ENCODE data around the gene TNFRSF6B. TPM values are rescaled to one million over a fixed set of nuclear protein-coding genes. Genes with fewer than 3 reads are reported as not detected.
"Not testable (repeated sequence)": the region's sequence is repeated elsewhere in the genome, so short reads cannot be mapped to it uniquely, and the experiment has no call there.

TNFRSF6B gene
- total RNA-seq, 1 donor, result 0.54 TPM

DNA sequence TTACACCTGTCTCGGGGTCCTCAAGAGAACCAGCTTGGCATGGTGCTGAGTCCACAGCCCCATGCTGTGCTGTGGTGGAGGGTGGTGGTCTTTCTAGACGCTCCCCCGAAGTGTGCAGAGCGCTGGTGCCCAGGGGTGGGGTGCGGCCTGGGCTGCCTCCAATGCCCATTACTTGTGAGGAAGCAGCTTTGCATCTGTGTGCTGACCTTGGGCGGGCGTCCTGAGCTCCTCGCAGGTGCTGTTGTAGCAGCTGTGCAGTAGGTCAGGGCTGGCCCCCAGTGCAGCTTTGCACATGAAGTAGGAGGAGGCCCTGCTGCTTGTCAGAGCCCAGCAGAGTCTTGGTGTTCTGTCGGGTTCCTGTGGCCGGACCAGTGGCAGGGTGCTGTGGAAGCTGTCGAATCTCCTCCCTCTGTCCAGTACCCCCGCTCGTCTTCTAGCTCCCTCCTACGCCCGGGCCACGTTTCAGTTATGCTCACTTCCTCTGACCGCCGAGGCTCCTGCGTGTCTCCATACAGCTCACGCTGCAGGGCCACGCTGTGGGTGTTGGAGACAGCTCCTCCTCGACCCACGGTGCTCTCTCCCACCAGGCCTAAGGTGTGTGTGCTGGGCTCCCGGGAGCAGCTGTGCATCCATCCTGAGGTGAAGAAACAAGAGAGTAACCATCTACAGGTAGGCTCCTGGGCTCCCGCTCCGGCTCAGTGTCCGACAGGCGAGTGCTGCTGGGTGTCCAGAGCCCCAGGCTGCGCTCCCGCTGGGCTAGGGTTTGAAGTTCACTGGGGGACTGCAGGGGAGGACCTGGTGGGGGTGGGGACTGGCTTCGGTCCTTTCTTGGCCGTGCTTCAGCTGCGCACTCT lies 34.3 kb upstream of the TNFRSF6B start:
- DNase-seq (ENCODE audit: low read depth in 2 of 3, low spot score in 2 of 3), result no peak

DNA sequence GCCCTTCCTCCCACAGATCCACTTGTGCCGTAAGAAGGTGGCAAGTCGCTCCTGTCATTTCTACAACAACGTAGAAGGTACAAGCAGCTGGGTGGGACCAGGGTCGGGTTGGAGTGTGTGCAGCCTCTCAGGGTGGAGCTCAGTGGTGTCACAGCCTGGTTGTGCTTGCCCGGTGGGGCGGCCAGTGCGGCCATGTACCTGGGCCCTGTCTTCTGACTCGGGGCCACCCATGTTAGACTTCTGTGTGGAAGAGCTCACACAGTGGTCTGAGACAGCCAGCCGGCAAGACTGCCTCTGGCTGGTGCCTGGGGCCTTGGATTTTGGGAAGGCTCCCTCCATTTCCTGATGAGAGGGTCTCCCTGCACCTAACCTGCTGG lies 33.7 kb upstream of the TNFRSF6B start:
- DNase-seq (ENCODE audit: low read depth in 2 of 3, low spot score in 2 of 3), result no peak

DNA sequence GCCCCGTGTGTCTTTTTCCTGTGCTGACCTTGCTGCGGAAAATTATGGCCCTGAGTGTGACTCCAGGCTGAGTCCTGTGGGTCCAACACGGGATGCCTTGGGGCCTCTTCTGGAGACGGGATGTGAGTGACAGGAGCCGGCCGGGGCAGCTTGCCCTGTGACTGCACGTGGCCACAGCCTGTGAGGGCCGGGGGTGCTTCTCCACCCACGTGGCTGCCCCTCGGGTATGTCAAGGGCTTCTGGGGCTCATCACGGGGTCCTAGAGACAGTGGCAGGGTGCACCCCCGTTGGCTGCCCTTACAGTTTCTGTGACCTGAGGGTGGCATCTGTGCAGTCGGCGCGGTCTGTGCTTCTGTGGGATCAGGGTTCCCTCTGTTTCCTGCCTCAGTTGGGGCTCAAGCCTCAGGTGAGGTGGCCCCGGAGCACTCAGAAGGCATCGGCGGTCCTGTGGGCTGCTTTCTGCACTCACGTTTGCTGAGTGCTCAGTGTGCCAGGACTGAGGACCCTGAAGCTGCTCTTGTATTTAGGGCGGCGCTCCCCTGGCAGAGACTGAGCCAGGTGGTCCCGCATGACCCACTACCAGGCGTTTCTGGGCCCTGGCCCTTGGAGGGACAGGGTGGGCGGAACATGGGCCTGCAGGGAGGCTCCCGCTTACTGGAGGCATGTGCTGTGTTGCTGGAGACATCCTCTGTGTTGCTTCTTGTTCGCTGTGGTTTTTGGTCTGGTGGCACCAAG lies 33.0 kb upstream of the TNFRSF6B start:
- no peak for DNase-seq (ENCODE audit: low read depth in 2 of 3, low spot score in 2 of 3)

DNA sequence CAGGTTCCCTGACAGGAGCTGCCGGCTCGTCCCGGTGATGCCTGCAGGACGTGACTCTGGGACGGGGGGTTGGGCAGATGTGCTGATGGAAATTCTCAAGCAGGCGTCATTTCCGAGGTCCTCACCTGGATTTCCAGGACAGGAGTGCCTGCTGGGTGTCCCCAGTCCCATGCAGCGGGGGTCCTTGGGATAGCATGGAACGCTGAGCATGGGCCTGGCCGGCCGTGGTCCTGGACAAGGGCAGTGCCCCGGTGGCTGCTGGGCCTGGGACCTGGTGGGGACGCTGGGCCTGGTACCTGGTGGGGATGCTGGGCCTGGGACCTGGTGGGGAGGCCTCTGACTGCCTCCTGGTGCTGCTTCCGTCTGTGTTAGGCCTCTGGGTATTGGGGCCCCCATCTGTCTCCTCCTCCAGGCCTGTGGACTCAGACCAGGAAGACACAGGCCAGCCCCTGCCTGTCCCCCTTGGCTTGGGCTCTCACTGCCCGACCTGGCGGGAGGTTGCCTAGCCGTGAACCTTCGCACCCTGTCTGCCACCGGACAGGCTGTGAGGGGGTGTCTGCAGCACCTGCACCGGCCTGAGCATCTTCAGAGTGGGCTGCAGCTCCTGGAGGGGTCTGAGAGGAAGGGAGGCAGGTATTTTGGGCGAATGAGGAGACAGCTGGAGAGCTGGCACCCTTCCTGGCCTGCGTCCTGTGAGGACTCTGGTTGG lies 32.2 kb upstream of the TNFRSF6B start:
- DNase-seq (ENCODE audit: low read depth in 2 of 3, low spot score in 2 of 3), result no peak

DNA sequence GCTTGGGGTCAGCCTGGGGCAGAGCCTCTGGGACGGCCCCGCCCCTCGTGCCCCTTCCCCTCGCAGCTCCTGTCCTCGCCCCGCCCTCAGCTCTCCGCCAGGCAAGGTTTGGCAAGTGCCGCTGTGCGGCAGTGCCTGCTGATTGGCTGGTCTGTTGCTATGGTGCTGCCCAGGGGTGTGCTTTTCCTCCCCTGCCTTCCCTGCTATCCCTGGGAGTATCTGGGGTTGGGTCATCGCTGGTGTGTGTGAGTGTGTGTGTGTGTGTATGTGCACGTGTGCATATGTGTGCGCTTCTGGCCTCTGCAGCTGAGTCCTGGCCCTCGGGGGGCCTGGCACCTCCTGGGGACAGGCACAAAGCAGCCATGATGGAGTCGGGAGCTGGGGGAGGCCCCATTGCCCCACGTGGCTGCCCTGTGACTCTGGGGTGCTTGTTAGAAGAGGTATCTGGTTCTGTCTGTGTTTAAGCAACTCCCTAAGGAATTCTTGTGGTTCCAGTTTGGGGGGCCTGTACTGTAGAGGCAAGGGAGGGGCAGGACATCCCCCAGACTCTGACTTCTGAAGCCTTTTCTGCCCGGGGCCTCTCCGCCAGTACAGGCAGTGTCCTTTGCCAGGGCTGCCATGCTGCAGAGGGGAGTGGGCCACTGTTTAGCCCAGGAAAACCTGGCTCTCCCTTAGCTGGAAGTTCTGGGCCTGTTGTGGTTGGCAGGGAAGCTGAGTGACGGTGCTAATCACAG lies 31.4 kb upstream of the TNFRSF6B start:
- DNase-seq (ENCODE audit: low read depth in 2 of 3, low spot score in 2 of 3), result no peak

DNA sequence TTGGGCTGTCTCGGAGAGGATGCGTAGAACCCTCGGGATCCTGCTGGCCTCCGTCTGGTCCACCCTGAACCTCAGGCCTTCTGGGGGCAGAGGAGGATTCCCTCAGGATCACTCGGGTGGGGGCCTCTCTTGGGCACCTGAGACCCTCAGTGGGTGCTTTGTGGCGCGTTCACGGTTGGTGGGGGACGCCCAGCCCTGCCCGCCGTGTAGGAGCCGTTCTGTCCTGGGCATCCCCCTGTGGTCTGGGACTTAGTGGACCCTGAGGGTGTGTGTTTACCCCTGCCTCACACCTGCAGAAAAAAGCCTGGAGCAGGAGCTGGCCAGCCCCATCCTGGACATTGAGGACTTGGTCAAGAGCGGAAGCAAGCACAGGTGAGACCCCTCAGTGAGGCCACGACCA lies 30.7 kb upstream of the TNFRSF6B start:
- no peak for DNase-seq (ENCODE audit: low read depth in 2 of 3, low spot score in 2 of 3)

DNA sequence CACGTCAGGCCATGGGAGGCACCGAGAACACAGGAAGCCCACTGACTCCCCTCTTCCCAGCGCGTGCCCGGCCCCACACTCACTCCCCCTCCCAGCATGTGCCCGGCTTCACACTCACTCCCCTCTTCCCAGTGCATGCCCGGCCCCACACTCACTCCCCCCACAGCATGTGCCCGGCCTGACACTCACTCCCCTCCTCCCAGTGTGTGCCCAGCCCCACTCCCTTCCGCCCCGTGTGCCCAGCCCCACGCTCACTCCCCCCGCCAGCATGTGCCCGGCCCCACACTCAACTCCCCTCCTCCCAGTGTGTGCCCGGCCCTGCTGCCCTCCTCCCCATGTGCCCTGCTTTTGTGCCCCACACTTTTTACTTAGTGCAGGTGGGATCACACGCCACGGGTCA lies 28.6 kb upstream of the TNFRSF6B start:
- no peak for DNase-seq (ENCODE audit: low read depth in 2 of 3, low spot score in 2 of 3)

DNA sequence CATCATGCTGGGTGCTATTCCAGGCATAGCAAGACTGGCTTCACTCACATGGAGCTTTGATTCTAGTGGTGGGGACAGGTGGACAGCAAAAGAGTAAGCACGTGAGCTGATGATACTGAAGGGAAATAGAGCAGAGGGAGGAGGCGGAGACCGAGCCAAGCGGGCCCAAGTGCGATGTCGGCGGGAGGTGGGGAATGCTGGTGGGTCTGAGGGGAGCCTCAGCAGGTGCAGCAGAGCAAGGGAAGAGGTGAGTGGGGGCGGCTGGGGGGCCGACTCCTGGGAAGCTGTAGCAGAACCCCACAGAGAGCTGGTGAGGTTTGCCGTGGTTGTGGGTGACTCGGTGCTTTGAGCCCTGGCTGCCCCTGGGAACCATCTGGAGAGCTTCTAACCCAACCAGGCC lies 28.1 kb upstream of the TNFRSF6B start:
- no peak for DNase-seq (ENCODE audit: low read depth in 2 of 3, low spot score in 2 of 3)

DNA sequence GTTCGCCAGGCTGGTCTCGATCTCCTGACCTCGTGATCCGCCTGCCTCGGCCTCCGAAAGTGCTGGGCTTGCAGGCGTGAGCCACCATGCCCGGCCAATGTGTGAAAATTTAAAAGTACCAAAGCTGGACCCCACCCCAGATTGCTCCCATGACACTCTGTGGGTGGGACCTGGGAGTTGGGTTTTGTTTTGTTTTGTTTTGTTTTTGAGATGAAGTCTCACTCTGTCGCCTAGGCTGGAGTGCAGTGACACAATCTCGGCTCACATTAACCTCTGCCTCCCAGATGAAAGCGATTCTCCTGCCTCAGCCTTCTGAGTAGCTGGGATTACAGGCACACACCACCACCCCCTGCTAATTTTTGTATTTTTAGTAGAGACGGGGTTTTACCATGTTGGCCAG lies 24.8 kb upstream of the TNFRSF6B start:
- not testable (repeated sequence) for DNase-seq (ENCODE audit: low read depth in 2 of 3, low spot score in 2 of 3)

DNA sequence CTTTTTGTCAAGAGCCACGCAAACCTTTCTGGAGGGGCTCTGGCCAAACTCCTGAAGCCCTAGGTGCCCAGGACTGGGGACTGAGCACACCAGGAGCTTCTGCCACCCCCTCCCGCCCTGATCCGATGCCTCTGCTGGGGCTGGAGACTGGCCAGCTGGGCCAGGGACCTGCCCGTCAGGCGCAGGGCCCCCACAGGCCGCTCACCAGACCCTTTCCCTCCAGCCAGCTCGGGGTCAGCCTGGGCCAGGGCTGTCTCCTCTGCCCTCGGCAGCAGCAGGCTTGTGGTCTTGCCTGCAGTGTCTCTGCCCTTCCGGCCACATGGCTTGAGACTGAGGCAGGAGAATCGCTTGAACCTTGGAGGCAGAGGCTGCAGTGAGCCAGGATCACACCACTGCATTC lies 23.8 kb upstream of the TNFRSF6B start:
- DNase-seq (ENCODE audit: low read depth in 2 of 3, low spot score in 2 of 3), result no peak

DNA sequence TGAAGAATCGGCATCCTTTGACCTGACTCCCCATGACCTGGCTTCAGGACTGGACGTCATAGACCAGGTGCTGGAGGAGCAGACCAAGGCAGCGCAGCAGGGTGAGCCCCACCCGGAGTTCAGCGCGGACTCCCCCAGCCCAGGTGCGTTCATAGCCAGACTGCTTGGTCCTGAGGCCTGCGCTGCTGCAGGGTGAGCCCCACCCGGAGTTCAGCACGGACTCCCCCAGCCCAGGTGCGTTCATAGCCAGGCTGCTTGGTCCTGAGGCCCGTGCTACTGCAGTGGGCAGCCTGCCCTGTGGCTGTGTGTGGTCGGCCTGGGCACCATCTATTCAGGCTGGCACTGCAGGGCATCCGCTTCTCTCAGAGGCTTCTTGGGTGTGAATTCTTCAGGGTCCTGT lies 22.5 kb upstream of the TNFRSF6B start:
- no peak for DNase-seq (ENCODE audit: low read depth in 2 of 3, low spot score in 2 of 3)

DNA sequence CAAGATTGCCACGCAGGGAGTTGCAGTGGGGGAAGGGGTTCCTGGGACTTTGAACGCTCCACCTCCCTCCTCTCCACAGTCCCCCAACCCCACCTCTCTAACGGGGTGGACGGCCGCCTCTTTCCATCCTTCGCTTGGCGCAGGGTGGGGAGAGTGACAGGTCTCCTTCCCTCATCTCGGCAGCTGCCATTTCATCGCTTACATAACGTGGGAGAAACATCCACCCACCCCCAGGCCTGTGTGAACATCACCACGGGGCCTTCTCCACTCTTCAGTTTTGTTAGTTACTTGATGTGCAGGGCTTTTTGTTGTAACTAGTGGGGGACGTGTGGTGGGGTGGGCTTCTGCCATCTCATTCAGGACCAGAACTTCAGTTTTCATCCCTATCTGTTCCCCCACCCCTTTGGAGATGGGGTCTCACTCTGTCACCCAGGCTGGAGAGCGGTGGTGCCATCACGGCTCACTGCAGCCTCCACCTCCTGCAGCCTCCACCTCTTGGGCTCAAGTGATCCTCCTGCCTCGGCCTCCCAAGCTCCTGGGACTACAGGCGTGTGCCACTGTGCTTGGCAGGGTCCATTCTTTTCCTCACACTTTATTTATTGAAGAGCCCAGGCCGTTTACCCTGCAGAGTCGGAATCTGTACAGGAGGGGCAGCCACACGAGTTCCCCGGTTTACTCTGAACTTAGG lies 20.6 kb upstream of the TNFRSF6B start:
- DNase-seq (ENCODE audit: low read depth in 2 of 3, low spot score in 2 of 3), result no peak

DNA sequence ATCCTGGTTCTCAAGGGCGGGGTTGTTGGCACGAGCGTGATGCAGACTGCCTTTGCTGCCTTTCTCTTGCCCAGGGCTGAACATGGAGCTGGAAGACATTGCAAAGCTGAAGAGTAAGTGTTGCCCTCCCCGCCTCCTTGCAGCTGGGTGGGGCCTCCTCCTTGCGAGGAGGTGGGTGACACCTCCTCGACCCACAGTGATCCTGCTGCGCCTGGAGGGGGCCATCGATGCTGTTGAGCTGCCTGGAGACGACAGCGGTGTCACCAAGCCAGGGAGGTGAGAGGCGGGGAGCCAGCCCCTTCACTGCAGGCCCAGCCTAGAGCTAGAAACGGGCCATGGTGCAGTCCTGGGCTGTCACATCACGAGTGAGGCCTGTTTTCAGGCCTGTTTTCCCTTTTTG lies 18.4 kb upstream of the TNFRSF6B start:
- no peak for DNase-seq (ENCODE audit: low read depth in 2 of 3, low spot score in 2 of 3)

DNA sequence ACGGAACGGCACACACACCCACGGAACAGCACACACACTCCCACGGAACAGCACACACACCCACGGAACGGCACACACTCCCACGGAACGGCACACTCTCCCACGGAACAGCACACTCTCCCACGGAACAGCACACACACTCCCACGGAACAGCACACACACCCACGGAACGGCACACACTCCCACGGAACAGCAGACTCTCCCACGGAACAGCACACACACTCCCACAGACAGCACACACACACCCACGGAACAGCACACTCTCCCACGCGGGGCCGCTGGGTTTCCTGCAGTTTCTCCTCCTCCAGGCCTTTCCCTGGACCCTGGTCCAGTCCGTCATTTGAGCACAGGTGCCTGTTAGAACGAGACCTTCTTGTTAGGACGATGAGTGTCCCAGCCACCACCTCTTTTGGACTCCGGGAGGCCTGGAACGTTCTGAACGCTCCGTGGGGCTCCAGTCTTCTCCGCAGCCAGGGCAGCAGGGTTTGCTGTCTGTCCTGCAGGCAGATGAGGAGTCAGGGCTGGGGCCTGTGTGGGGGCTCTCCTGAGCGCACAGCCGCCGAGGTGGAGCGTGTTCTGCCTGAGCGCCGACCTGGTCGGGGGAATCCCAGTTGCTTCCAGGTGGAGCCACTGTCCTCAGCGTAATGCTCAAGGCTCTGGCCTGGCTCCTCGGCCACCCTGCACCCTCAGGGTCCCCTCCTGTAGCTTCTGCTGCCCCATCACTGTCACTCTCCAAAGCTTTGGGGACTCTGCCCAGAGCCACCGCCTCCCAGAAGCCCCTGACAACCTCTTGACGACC lies 17.6 kb upstream of the TNFRSF6B start:
- DNase-seq (ENCODE audit: low read depth in 2 of 3, low spot score in 2 of 3), result no peak

DNA sequence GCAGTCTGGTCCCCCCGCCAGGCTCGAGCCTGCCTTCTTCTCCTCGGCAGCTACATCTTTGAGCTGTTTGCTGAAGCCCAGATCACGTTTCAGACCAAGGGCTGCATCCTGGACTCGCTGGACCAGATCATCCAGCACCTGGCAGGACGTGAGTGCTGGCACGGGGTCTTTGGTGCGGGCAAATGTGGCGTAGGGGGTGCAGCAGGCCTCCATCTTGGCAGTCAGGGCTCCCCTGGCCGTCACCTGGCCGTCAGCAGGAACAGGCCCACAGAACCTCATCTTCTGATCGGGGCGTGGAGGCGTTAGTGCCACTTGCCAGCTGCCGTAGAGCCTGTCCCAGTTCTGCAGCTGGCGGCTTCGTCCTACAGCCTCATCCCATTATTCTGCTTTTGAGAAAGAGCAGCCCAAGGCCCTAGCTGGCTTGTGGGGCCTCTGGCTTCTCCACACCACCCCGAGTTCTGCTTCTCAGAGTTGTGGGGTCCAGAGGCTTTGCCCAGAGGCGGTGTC lies 16.6 kb upstream of the TNFRSF6B start:
- DNase-seq (ENCODE audit: low read depth in 2 of 3, low spot score in 2 of 3), result no peak

DNA sequence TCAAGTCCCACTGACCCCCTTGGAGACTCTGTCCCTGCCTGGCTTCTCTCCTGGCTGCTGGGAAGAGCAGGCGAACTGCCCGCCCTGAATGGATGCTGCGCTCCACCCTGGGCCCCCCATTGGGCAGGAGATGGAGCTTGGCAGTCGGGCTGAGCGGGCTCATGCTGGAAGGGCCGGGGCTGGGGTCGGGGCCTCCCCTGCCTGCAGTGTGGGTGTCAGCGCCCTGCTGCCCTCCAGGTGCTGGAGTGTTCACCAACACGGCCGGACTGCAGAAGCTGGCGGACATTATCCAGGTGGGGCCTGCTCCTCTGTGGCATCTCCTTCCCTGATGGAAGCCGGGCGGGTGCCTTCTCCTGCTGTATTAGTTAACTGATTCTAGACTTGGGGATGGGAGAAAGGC lies 16.0 kb upstream of the TNFRSF6B start:
- no peak for DNase-seq (ENCODE audit: low read depth in 2 of 3, low spot score in 2 of 3)

DNA sequence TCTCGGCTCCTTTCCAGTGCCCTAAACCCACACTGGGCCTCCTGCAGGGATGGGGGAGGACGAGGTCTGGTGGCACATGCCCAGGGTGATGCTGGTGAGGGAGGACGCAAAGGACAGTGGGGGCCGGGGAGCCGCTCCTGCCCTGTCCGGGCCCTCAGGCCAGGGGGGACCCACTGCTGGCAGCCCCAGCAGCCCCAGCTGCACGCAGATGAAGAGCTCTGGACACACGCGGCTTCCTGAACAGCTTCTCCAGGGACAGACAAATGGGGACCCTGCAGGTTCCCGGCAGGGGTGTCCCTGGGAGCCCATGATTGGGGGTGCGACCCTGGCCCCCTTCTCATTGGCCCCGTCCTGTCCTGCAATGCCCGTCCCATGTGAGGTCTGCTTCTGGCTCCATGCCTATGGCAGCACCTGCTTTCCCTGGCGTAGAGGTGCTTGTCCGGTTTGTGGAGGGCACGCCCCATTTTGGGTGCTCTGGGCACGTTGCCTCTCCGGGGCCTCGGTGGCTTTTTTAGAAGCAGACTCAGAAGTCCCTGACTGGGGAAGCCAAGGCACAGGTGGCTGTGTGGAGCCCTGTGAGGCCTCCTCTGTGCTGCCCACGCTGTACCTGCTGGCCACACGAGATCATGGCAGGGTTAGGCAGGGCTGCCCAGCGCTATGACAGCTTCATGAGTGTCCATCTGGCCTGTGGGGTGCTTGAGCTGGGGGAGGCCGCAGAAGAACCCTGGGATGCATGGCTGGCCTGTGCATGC lies 15.4 kb upstream of the TNFRSF6B start:
- no peak for DNase-seq (ENCODE audit: low read depth in 2 of 3, low spot score in 2 of 3)

DNA sequence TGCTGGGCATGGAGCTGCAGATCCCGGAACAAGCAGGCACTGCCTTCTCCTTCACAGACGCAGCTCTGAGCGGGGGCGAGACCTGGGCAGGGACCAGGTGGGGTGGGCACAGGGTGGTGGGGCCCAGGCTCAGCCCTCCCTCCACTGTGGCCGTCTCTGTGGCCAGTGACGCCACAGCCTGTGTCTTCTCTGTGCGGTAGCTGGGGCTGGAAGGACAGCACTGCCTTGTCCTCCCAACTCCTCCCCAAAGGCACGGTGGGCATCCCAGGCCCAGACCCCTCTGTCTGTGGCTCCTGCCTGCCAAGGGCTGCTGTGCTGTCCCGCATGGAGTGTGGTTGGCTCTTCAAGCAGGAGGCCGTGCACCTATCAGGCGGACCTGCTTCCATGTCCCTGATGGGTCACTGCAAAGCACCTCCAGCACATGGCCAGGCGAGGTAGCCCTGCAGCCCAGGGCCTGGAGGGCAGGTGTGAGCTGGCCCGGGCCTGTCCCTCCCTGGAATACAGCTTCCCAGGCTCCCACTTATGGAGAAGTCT lies 14.8 kb upstream of the TNFRSF6B start:
- DNase-seq (ENCODE audit: low read depth in 2 of 3, low spot score in 2 of 3), result no peak
